ENCODE measurements around the gene ZNF423. TPM values are rescaled to one million over a fixed set of nuclear protein-coding genes. Genes with fewer than 3 reads are reported as not detected.

The ZNF423 gene
- total and polyA plus RNA-seq, 7 donors: 0.69 to 19.7 (median 3.6) TPM

DNA sequence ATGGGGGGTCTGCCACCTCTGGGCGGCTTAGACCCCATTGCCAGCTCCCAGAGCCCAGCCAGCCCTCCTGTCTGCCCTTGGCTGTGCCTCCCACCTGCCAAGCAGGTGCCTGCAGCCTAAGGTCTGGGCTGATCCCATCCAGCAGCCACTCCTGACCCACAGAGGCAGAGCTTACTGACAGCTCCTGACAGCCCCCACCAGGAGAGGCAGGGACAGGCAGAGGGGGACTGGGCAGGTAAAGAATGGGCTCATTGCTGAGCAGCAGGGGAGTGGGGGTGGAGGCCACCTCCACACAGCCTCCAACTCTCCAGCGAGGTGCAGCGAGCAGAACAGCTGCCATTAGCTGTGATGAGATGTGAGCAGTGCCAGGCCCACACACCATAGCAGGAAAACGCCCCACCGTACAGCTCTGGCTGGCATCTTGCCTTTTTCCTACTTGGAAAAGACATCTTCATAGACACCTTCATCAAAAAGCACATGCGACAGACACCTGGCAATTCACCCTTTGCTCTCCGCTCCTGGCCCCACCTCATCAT lies 317.9 kb downstream of the ZNF423 start:
- TF ChIP-seq POLR2A (IDR thresholded peaks at IDR 0.05): no peak
- intact Hi-C loops (cut with DNase I): no loop called here
- Histone ChIP-seq H3K4me1 (peaks cover 0 to 10% (median 2%) of the 10 kb centered on the region in 4 donors), H3K9me3 (no peaks in the 10 kb centered on the region), H3K36me3 (no peaks in the 10 kb centered on the region), H3K27me3 (no peaks in the 10 kb centered on the region), H3K4me3 (no peak overlapping the region), H3K27ac (no peak overlapping the region)
- 82 to 91% methylated on average over 7 of the region's 7 CpGs for WGBS, 2 donors
- no peak for DNase-seq

DNA sequence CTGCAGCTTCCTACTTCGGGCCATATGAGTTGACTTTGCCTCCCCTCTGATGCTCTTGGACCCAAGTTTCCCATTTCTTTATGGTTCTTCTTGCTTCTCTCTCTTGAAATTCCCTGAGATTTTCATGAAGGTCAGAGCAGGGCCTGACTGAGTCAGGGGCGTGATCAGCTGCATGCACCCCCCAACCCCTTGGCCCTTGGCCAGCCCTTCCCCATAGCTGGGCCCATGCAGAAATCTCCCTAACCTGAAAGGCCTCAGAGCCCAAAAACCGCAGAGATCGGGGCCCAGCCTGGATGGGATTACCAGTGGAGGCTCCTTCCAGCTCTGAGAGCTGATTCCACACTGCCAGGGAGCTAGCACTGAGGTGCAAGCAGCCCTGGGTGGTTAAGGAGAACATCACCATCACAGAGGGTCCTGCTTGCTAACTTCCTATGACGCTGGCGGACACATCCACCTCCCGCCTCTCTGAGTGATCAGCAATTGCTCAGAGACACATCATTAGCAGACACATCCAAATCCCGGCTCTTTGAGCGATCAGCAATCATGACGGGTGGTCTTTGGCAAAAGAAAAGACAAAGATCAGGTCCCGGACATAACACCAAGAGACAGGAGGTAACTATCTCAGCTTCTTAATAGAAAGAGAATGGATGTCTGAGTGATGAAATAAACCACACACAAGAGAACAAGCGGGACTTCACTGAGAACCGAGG lies 320.9 kb downstream of the ZNF423 start:
- H3K36me3 ChIP-seq: no peaks in the 10 kb centered on the region
- no peaks in the 10 kb centered on the region for H3K9me3 ChIP-seq
- no peak overlapping the region for H3K27ac ChIP-seq
- no peaks in the 10 kb centered on the region for H3K4me1 ChIP-seq
- WGBS, 2 donors: 83 to 90% methylated on average over 13 of the region's 13 CpGs
- no peak overlapping the region for H3K4me3 ChIP-seq
- no peaks in the 10 kb centered on the region for H3K27me3 ChIP-seq
- no peak for DNase-seq
- intact Hi-C loops (cut with DNase I): no loop called here
- TF ChIP-seq, protein P1, sequence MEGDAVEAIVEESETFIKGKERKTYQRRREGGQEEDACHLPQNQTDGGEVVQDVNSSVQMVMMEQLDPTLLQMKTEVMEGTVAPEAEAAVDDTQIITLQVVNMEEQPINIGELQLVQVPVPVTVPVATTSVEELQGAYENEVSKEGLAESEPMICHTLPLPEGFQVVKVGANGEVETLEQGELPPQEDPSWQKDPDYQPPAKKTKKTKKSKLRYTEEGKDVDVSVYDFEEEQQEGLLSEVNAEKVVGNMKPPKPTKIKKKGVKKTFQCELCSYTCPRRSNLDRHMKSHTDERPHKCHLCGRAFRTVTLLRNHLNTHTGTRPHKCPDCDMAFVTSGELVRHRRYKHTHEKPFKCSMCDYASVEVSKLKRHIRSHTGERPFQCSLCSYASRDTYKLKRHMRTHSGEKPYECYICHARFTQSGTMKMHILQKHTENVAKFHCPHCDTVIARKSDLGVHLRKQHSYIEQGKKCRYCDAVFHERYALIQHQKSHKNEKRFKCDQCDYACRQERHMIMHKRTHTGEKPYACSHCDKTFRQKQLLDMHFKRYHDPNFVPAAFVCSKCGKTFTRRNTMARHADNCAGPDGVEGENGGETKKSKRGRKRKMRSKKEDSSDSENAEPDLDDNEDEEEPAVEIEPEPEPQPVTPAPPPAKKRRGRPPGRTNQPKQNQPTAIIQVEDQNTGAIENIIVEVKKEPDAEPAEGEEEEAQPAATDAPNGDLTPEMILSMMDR (IDR thresholded peaks at IDR 0.05): no peak
- TF ChIP-seq EP300 (IDR thresholded peaks at IDR 0.05) (no peak), POLR2A (IDR thresholded peaks at IDR 0.05) (no peak), POLR2AphosphoS5 (IDR thresholded peaks at IDR 0.05) (no peak)

DNA sequence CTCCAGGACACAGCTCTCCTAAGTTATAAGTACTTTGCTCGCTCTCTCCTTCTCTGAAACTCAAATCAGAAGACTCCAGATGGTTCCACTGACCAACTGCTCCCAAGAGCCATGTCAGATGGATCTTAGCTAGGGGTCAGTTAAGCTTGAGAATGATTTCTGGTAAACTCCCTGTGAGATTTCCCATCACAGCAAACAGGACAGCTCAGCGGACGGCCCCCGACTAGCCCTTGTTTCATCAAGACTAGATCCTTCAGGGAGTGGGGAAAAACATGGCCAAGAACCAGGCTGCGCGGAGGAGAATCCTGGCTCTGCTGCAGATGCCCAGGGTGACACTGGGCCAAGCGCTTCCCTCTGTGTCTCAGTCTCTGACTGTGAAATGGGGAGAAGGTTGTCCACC lies 322.5 kb downstream of the ZNF423 start:
- Histone ChIP-seq H3K4me1 (peaks cover 0 to 6% (median 2%) of the 10 kb centered on the region in 4 donors), H3K9me3 (no peaks in the 10 kb centered on the region), H3K27ac (no peak overlapping the region), H3K4me3 (no peak overlapping the region), H3K36me3 (no peaks in the 10 kb centered on the region), H3K27me3 (no peaks in the 10 kb centered on the region)
- TF ChIP-seq, protein P1 (IDR thresholded peaks at IDR 0.05): no peak
- TF ChIP-seq POLR2A (IDR thresholded peaks at IDR 0.05) (no peak), EP300 (IDR thresholded peaks at IDR 0.05) (no peak), POLR2AphosphoS5 (IDR thresholded peaks at IDR 0.05) (no peak)
- DNase-seq: no peak
- 92 to 96% methylated on average over 7 of the region's 7 CpGs for WGBS, 2 donors
- intact Hi-C loops (cut with DNase I): no loop called here

DNA sequence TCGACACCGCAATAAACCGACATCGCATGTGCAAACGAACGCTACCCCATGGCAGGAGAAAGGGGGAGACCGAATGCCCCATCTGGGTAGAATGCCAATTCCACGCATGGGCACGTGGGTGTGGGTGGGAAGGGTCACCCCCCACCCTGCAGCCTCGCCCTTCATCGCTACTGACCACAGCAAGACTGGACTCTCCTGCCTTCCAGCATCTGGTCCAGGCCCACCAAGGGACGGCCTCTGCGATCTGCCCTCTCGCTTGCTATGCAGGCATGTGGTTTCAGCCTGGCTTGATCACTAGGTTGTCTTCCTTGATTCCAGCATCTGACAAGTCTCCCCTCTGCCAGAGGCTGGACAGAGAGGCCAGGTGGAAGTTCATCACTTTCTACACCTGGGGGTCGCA lies 323.0 kb downstream of the ZNF423 start:
- DNase-seq: no peak
- H3K4me3 ChIP-seq: no peak overlapping the region
- H3K27me3 ChIP-seq: no peaks in the 10 kb centered on the region
- H3K9me3 ChIP-seq: no peaks in the 10 kb centered on the region
- intact Hi-C loops (cut with DNase I): no loop called here
- WGBS, 2 donors: 87 to 95% methylated on average over 15 of the region's 15 CpGs
- no peak overlapping the region for H3K27ac ChIP-seq
- H3K4me1 ChIP-seq: peaks cover 0 to 8% (median 4%) of the 10 kb centered on the region in 4 donors
- no peak for TF ChIP-seq POLR2AphosphoS5 (IDR thresholded peaks at IDR 0.05)
- TF ChIP-seq EP300 (IDR thresholded peaks at IDR 0.05): no peak
- TF ChIP-seq, protein P1 (IDR thresholded peaks at IDR 0.05): no peak
- TF ChIP-seq POLR2A (IDR thresholded peaks at IDR 0.05): no peak
- H3K36me3 ChIP-seq: no peaks in the 10 kb centered on the region

DNA sequence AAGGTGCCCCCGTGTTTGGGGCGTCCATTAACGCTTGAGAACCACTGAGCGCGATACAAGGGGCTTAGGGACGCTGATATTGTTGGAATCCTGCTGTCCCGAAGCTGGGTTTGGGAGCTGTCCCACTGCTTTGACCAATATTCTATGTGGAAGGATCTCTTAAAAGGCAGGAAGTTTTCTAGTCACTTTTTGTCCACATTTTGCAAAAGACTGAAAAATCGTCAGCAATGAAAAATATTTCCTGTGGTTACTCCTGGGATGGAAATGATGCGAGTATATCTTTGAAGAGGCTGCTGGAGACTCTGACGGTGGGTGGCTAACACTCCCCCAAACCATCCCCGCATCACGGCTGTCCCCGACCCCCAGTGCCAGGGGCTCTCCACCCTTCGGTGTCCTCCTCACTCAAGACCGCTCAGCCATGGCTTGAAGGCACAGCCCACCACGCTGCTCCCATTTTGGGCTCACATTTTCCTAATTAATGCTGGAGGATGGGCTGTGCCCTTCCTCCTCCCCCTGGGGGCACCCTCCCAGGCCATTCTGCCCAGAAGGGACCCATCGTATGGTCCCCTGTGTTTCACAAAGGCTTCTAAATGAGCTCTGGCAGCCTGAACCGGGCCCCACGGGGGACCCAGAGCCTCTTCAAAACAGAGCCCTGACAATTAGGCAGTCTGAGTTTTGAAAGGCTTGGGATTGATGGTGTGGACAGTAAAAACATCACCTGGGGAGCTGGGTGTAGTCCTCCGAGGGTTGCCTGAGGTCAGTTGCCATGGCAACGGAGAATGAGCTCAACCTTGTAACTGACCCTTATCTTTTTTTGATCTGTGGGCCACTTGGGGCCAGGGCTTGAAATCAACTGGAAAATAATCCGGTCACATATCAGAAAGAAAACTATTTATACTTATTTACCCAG lies 323.7 kb downstream of the ZNF423 start:
- intact Hi-C loops (cut with DNase I): no loop called here
- no peak overlapping the region for H3K27ac ChIP-seq

More for the DNA sequence above, 323.7 kb downstream of the ZNF423 start:
- H3K4me1 ChIP-seq: peaks cover 0 to 10% (median 6%) of the 10 kb centered on the region in 4 donors
- TF ChIP-seq POLR2AphosphoS5 (IDR thresholded peaks at IDR 0.05) (no peak), EP300 (IDR thresholded peaks at IDR 0.05) (no peak), POLR2A (IDR thresholded peaks at IDR 0.05) (no peak)
- TF ChIP-seq, protein P1 (IDR thresholded peaks at IDR 0.05): no peak
- no peak for DNase-seq
- H3K27me3 ChIP-seq: no peaks in the 10 kb centered on the region
- WGBS, 2 donors: 79 to 82% methylated on average over 22 of the region's 22 CpGs
- no peak overlapping the region for H3K4me3 ChIP-seq
- H3K9me3 ChIP-seq: no peaks in the 10 kb centered on the region
- H3K36me3 ChIP-seq: no peaks in the 10 kb centered on the region
